H9 (cell line): Measurements from ENCODE around the gene RDH5. TPM values are rescaled to one million over a fixed set of nuclear protein-coding genes. Genes with fewer than 3 reads are reported as not detected.

Source experiments
- DNase-seq: peaks from one replicate; pipeline ENCODE4 v3.0.0-alpha.2; 2017
- H2AFZ ChIP-seq: one replicate; pipeline ENCODE4 v1.6.1; 2013; ENCODE audit warnings: mild to moderate bottlenecking, low read length, control low read depth, moderate library complexity
- H2AK5ac ChIP-seq: 2 replicates; pipeline ENCODE4 v1.6.1; 2013; ENCODE audit warnings: low read length, control low read depth, mixed read lengths; ENCODE audit not compliant: insufficient read length
- H2BK120ac ChIP-seq: one replicate; pipeline ENCODE4 v1.6.1; 2013; ENCODE audit warnings: low read depth, mild to moderate bottlenecking, low read length, control low read depth, inconsistent platforms; ENCODE audit not compliant: poor library complexity, severe bottlenecking
- H2BK12ac ChIP-seq: 2 replicates; pipeline ENCODE4 v1.6.1; 2013; ENCODE audit warnings: low read length, control low read depth, mixed read lengths, low read depth; ENCODE audit not compliant: insufficient read length
- H2BK15ac ChIP-seq: 2 replicates; pipeline ENCODE4 v1.6.1; 2013; ENCODE audit warnings: low read depth, low read length, control low read depth
- H2BK20ac ChIP-seq: one replicate; pipeline ENCODE4 v1.6.1; 2013; ENCODE audit warnings: low read depth, mild to moderate bottlenecking, low read length, control low read depth, inconsistent platforms; ENCODE audit not compliant: poor library complexity, severe bottlenecking
- H2BK5ac ChIP-seq: 2 replicates; pipeline ENCODE4 v1.6.1; 2013; ENCODE audit warnings: low read length, control low read depth, mixed read lengths; ENCODE audit not compliant: insufficient read length
- H3K14ac ChIP-seq: 2 replicates; pipeline ENCODE4 v1.6.1; 2013; ENCODE audit warnings: low read length, control low read depth; ENCODE audit not compliant: insufficient read depth
- H3K18ac ChIP-seq: 2 replicates; pipeline ENCODE4 v1.6.1; 2013; ENCODE audit warnings: low read depth, mild to moderate bottlenecking, mixed read lengths, low read length, control low read depth; ENCODE audit not compliant: insufficient read length
- H3K23ac ChIP-seq: 2 replicates; pipeline ENCODE4 v1.6.1; 2013; ENCODE audit warnings: low read length, control low read depth, mixed read lengths, low read depth; ENCODE audit not compliant: insufficient read length
- H3K23me2 ChIP-seq: 2 replicates; pipeline ENCODE4 v1.6.1; 2013; ENCODE audit warnings: low read depth, mild to moderate bottlenecking, mixed read lengths, low read length, control low read depth; ENCODE audit not compliant: insufficient read length, poor library complexity, severe bottlenecking
- H3K27ac ChIP-seq: 2 replicates; pipeline ENCODE4 v1.5.1; 2013; ENCODE audit warnings: low read length, control low read depth, mixed read lengths, low read depth; ENCODE audit not compliant: insufficient read length
- H3K27me3 ChIP-seq: 2 replicates; pipeline ENCODE4 v1.6.1; 2013; ENCODE audit warnings: low read length, control low read depth, inconsistent platforms; ENCODE audit not compliant: insufficient read depth
- H3K4ac ChIP-seq: 2 replicates; pipeline ENCODE4 v1.6.1; 2013; ENCODE audit warnings: low read depth, mild to moderate bottlenecking, control low read depth, inconsistent platforms, low read length, moderate library complexity
- H3K4me1 ChIP-seq: 2 replicates; pipeline ENCODE4 v1.6.1; 2013; ENCODE audit warnings: low read length, control low read depth, inconsistent platforms; ENCODE audit not compliant: insufficient read depth
- H3K4me2 ChIP-seq: 2 replicates; pipeline ENCODE4 v1.6.1; 2013; ENCODE audit warnings: low read length, control low read depth, mixed read lengths; ENCODE audit not compliant: insufficient read length, insufficient read depth
- H3K56ac ChIP-seq: 2 replicates; pipeline ENCODE4 v1.6.1; 2013; ENCODE audit warnings: low read depth, mild to moderate bottlenecking, mixed read lengths, low read length, control low read depth; ENCODE audit not compliant: insufficient read length
- H3K79me1 ChIP-seq: 2 replicates; pipeline ENCODE4 v1.6.1; 2013; ENCODE audit warnings: low read depth, mild to moderate bottlenecking, moderate library complexity, low read length, control low read depth, inconsistent platforms; ENCODE audit not compliant: insufficient read depth, poor library complexity, severe bottlenecking
- H3K79me2 ChIP-seq: 2 replicates; pipeline ENCODE4 v1.6.1; 2013; ENCODE audit warnings: low read length, control low read depth, inconsistent platforms; ENCODE audit not compliant: insufficient read depth
- H3K9ac ChIP-seq: 2 replicates; pipeline ENCODE4 v1.6.1; 2013; ENCODE audit warnings: low read length, control low read depth, mixed read lengths; ENCODE audit not compliant: insufficient read length; ENCODE audit errors: extremely low read depth
- H3K9me3 ChIP-seq: one replicate; pipeline ENCODE4 v1.6.1; 2013; ENCODE audit warnings: low read depth, low read length, inconsistent platforms; ENCODE audit not compliant: control insufficient read depth
- H3T11ph ChIP-seq: one replicate; pipeline ENCODE4 v1.6.1; 2013; ENCODE audit warnings: mild to moderate bottlenecking, low read length, control low read depth, inconsistent platforms
- H4K20me1 ChIP-seq: one replicate; pipeline ENCODE4 v1.6.1; 2013; ENCODE audit not compliant: control insufficient read depth, insufficient read length, insufficient read depth
- H4K5ac ChIP-seq: 2 replicates; pipeline ENCODE4 v1.6.1; 2013; ENCODE audit warnings: low read depth, mild to moderate bottlenecking, mixed read lengths, low read length, control low read depth; ENCODE audit not compliant: insufficient read length
- H4K8ac ChIP-seq: replicated peaks from 2 replicates; pipeline ENCODE4 v1.6.1; 2013; ENCODE audit warnings: low read length, control low read depth, mixed read lengths, low read depth; ENCODE audit not compliant: insufficient read length
- H4K91ac ChIP-seq: 2 replicates; pipeline ENCODE4 v1.6.1; 2013; ENCODE audit warnings: low read depth, mild to moderate bottlenecking, moderate library complexity, mixed read lengths, low read length, control low read depth; ENCODE audit not compliant: insufficient read length
- H3K27ac Mint-ChIP-seq, 3 experiments: 2 replicates in 2 of 3; 3 replicates in 1 of 3; pipeline ENCODE4 v1.8.0; 2020 to 2021; ENCODE audit warnings: mixed read lengths in 3 of 3, mild to moderate bottlenecking in 1 of 3, moderate library complexity in 1 of 3
- H3K27me3 Mint-ChIP-seq: 2 replicates; pipeline ENCODE4 v1.8.0; 2021; ENCODE audit warnings: low read depth, mild to moderate bottlenecking, moderate library complexity, mixed read lengths
- H3K36me3 Mint-ChIP-seq, 3 experiments: 2 replicates in 2 of 3; 3 replicates in 1 of 3; pipeline ENCODE4 v1.8.0; 2020 to 2021; ENCODE audit warnings: low read depth in 3 of 3, mixed read lengths in 3 of 3; ENCODE audit not compliant: insufficient read depth in 1 of 3
- H3K4me1 Mint-ChIP-seq, 2 experiments: 2 replicates each; pipeline ENCODE4 v1.8.0; 2020; ENCODE audit warnings: mixed read lengths in 2 of 2
- H3K4me3 Mint-ChIP-seq, 2 experiments: 2 replicates in 1 of 2; 3 replicates in 1 of 2; pipeline ENCODE4 v1.8.0; 2020 to 2021; ENCODE audit warnings: mild to moderate bottlenecking in 2 of 2, mixed read lengths in 2 of 2, moderate library complexity in 1 of 2
- H3K9me3 Mint-ChIP-seq, 2 experiments: 2 replicates in 1 of 2; 3 replicates in 1 of 2; pipeline ENCODE4 v1.8.0; 2020; ENCODE audit warnings: mild to moderate bottlenecking in 2 of 2, mixed read lengths in 2 of 2, moderate library complexity in 1 of 2
- WGBS: extraction: QIAGEN DNeasy Blood & Tissue Kit; methylation state at CpG from one replicate; pipeline ENCODE4 v1.1.7; 2013; ENCODE audit warnings: missing lambda C conversion rate, low lambda C conversion rate, mixed read lengths; ENCODE audit not compliant: insufficient read length; ENCODE audit errors: extremely low coverage; 5-methylcytosine and 5-hydroxymethylcytosine counted together
- total RNA-seq: library from RNA; stranded (reverse); gene quantifications from 2 replicates; pipeline ENCODE4 v1.2.1, GENCODE V29; 2021
- TF ChIP-seq, protein P1 (sequence below): fragments of 200-600 bp; sonication (generic); conservative IDR thresholded peaks from 3 replicates; pipeline ENCODE4 v1.8.0; 2021; ENCODE audit warnings: antibody characterized with exemption, mild to moderate bottlenecking

RDH5 gene
- total RNA-seq, 1 experiment from 2014 or later, result 6.6 TPM

DNA sequence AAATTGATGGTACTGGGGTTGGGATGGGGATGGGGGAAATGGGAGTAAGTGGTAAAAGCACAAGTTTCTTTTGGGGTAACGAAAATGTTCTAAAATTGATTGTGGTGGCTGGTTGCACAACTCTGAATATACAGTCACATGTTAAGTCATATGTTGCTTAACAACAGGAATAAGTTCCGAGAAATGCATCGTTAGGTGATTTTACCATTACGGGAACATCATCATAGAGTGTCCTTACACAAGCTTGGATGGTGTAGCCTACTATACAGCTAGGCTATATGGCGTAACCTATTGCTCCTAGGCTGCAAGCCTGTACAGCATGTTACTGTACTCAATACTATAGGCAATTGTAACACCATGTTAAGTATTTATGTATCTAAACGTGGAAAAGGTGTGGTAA is 43.5 kb upstream of the RDH5 start:
- Histone ChIP-seq H3K18ac (no peak overlapping the region), H3K79me1 (no peaks in the 10 kb centered on the region), H3K14ac (no peak overlapping the region), H4K5ac (no peak overlapping the region), H3K79me2 (no peaks in the 10 kb centered on the region), H3K4me1 (no peaks in the 10 kb centered on the region), H2AFZ (no peak overlapping the region), H3K9me3 (no peaks in the 10 kb centered on the region), H3T11ph (no peak overlapping the region), H3K4me2 (no peak overlapping the region), H2BK15ac (no peak overlapping the region), H3K4ac (no peak overlapping the region), H3K27ac (no peak overlapping the region), H3K27me3 (no peaks in the 10 kb centered on the region), H2BK5ac (no peak overlapping the region), H3K23me2 (no peaks in the 10 kb centered on the region), H2BK120ac (no peak overlapping the region), H2BK12ac (no peak overlapping the region), H3K56ac (no peak overlapping the region), H4K8ac (no peak overlapping the region), H4K91ac (no peak overlapping the region), H3K23ac (no peak overlapping the region), H4K20me1 (no peaks in the 10 kb centered on the region), H3K9ac (no peak overlapping the region), H2BK20ac (no peak overlapping the region), H2AK5ac (no peak overlapping the region)
- H3K9me3 Mint-ChIP-seq, result no peaks in the 10 kb centered on the region
- no peak overlapping the region for H3K4me3 Mint-ChIP-seq
- H3K27ac Mint-ChIP-seq, result no peak overlapping the region
- H3K27me3 Mint-ChIP-seq, result peaks cover 11% of the 10 kb centered on the region
- no peaks in the 10 kb centered on the region for H3K36me3 Mint-ChIP-seq
- WGBS, result no CpG with 5 or more reads among the region's 6 CpGs
- peaks cover 10% of the 10 kb centered on the region in 2 experiments for H3K4me1 Mint-ChIP-seq
- TF ChIP-seq, protein P1, sequence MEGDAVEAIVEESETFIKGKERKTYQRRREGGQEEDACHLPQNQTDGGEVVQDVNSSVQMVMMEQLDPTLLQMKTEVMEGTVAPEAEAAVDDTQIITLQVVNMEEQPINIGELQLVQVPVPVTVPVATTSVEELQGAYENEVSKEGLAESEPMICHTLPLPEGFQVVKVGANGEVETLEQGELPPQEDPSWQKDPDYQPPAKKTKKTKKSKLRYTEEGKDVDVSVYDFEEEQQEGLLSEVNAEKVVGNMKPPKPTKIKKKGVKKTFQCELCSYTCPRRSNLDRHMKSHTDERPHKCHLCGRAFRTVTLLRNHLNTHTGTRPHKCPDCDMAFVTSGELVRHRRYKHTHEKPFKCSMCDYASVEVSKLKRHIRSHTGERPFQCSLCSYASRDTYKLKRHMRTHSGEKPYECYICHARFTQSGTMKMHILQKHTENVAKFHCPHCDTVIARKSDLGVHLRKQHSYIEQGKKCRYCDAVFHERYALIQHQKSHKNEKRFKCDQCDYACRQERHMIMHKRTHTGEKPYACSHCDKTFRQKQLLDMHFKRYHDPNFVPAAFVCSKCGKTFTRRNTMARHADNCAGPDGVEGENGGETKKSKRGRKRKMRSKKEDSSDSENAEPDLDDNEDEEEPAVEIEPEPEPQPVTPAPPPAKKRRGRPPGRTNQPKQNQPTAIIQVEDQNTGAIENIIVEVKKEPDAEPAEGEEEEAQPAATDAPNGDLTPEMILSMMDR, result no peak
- no peak for DNase-seq
